ENCODE measurements around the gene MDC1. TPM values are rescaled to one million over a fixed set of nuclear protein-coding genes. Genes with fewer than 3 reads are reported as not detected.

MDC1 gene
- total and polyA plus RNA-seq, 2 of the 13 experiments (the other 11 are each of a cell fraction or from before 2014, with no cell fraction given), result 8.4 to 14.0 TPM

DNA sequence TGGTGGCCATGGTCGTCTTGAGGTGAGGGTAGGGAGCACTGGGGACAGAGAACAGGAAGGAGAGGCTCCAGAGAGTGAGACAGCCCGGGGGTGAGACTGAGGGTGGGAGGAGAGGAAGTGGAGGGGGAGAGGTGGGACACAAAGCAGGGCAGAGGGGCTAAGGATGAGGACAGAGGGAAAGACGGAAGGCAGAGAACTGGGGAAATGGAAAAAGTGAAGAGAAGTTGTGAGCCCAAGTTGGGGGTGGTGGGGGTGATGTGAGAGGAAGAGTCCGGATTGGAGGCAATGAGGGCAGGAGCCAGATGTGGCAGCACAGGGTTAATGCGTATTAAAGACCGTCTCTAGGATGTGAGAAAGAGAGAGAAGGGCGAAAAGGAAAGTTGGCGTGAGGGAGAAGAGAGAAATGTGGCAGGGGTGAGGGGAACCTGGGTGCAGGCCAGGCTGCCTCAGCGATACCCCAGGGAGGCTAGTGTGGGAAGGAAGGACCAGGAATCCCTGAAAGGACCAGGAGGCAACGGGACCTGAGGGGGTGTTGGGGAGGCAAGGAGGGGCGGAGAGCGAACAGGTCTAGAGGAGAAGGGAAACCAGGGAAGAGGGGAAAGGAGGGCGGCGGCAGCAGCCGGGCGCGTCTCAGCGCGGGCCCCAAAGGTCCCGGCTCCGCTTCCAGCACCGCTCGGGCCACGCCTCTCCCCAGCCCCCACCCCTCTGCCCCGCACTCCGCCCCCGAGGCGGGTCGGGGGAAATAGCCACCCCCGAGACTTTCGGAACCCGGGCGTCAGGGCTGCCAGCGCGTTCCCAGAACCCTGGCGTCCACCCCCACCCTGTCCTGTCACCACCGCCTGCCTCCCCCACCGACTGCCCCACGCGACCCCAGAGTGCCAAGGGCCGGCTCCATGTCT, 30.8 kb downstream of the MDC1 start, which contains the start of gene PPP1R18 (continued):
- TF ChIP-seq XBP1 (CRISPR knock-in tag; IDR thresholded peaks at IDR 0.05) (no peak), FOSL1 (CRISPR knock-in tag; IDR thresholded peaks at IDR 0.05; ENCODE audit: borderline replicate concordance) (no peak), ZNF660 (CRISPR knock-in tag; IDR thresholded peaks at IDR 0.05; ENCODE audit: borderline replicate concordance, low read depth) (no peak), CHD4 (IDR thresholded peaks at IDR 0.05; ENCODE audit: borderline replicate concordance, low read length) (no peak), ZNF629 (CRISPR knock-in tag; conservative IDR thresholded peaks at IDR 0.05) (no peak), DDIT3 (CRISPR knock-in tag; IDR thresholded peaks at IDR 0.05) (no peak), DZIP1 (CRISPR knock-in tag; IDR thresholded peaks at IDR 0.05) (no peak), ZNF274 (CRISPR knock-in tag; IDR thresholded peaks at IDR 0.05) (no peak), TBX2 (CRISPR knock-in tag; IDR thresholded peaks at IDR 0.05; ENCODE audit: borderline replicate concordance) (0 out of 2 replicates have a peak, but pooled peaks have one; percentile 10), PTBP1 (IDR thresholded peaks at IDR 0.05; ENCODE audit: low read depth, low read length, poor library complexity, severe bottlenecking) (no peak), ZBTB20 (CRISPR knock-in tag; IDR thresholded peaks at IDR 0.05; ENCODE audit: borderline replicate concordance, low read depth) (no peak), ZNF180 (CRISPR knock-in tag; IDR thresholded peaks at IDR 0.05; ENCODE audit: borderline replicate concordance, low read depth) (no peak), ZNF12 (CRISPR knock-in tag; IDR thresholded peaks at IDR 0.05) (no peak), ZIK1 (CRISPR knock-in tag; IDR thresholded peaks at IDR 0.05; ENCODE audit: borderline replicate concordance, low read depth) (no peak), ZNF879 (CRISPR knock-in tag; IDR thresholded peaks at IDR 0.05) (no peak), MED1 (CRISPR knock-in tag; IDR thresholded peaks at IDR 0.05) (0 out of 2 replicates have a peak, but pooled peaks have one; percentile 5), EZH2 (conservative IDR thresholded peaks at IDR 0.05; ENCODE audit: low read depth, low read length) (no peak), AGO2 (optimal IDR thresholded peaks at IDR 0.05; ENCODE audit: low read depth, low read length) (no peak), ZSCAN20 (CRISPR knock-in tag; IDR thresholded peaks at IDR 0.05; ENCODE audit: borderline replicate concordance) (no peak), BRD4 (CRISPR knock-in tag; IDR thresholded peaks at IDR 0.05) (no peak), ZNF713 (CRISPR knock-in tag; IDR thresholded peaks at IDR 0.05) (no peak), HOXA9 (CRISPR knock-in tag; IDR thresholded peaks at IDR 0.05; ENCODE audit: borderline replicate concordance) (no peak), ZNF558 (CRISPR knock-in tag; IDR thresholded peaks at IDR 0.05; ENCODE audit: borderline replicate concordance) (no peak), SALL1 (CRISPR knock-in tag; IDR thresholded peaks at IDR 0.05) (peak; percentile 40; the same call in 1 of the 2 replicates)
- TF ChIP-seq, protein P1, sequence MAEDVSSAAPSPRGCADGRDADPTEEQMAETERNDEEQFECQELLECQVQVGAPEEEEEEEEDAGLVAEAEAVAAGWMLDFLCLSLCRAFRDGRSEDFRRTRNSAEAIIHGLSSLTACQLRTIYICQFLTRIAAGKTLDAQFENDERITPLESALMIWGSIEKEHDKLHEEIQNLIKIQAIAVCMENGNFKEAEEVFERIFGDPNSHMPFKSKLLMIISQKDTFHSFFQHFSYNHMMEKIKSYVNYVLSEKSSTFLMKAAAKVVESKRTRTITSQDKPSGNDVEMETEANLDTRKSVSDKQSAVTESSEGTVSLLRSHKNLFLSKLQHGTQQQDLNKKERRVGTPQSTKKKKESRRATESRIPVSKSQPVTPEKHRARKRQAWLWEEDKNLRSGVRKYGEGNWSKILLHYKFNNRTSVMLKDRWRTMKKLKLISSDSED (CRISPR knock-in tag; IDR thresholded peaks at IDR 0.05), result no peak

Data from HepG2 (cell line).